Activated T-helper 1 cell treated with anti-CD3 and anti-CD28 coated beads, Interleukin-12 subunit alpha, Interleukin-12 subunit beta, Interleukin-2, Interleukin-4 antibody, amounts not matched to agents 30 ng/mL and 10 ng/mL and 1 ng/mL, durations not matched to agents 14 hours and 24 hours and 36 hours (primary cell): Measurements from ENCODE around the gene NPPA. TPM values are rescaled to one million over a fixed set of nuclear protein-coding genes. Genes with fewer than 3 reads are reported as not detected.

ENCODE experiments used
- DNase-seq: peaks from one replicate; pipeline ENCODE4 v3.0.0; 2021; ENCODE audit warnings: low spot score
- H3K27ac Mint-ChIP-seq: one replicate; pipeline ENCODE4 v1.8.0; 2021; ENCODE audit warnings: mild to moderate bottlenecking, mixed read lengths
- H3K27me3 Mint-ChIP-seq: one replicate; pipeline ENCODE4 v1.8.0; 2022; ENCODE audit warnings: mild to moderate bottlenecking, moderate library complexity, mixed read lengths; ENCODE audit not compliant: insufficient read depth
- H3K36me3 Mint-ChIP-seq: one replicate; pipeline ENCODE4 v1.8.0; 2021; ENCODE audit warnings: low read depth, mixed read lengths
- H3K4me1 Mint-ChIP-seq: one replicate; pipeline ENCODE4 v1.8.0; 2021; ENCODE audit warnings: low read depth, mixed read lengths
- H3K4me3 Mint-ChIP-seq: one replicate; pipeline ENCODE4 v1.8.0; 2021; ENCODE audit warnings: mild to moderate bottlenecking, moderate library complexity, mixed read lengths
- H3K9me3 Mint-ChIP-seq: one replicate; pipeline ENCODE4 v1.8.0; 2021; ENCODE audit warnings: mixed read lengths
- intact Hi-C: fragments of 100-400 bp; cut with micrococcal nuclease; formaldehyde crosslinking; loops from one replicate; pipeline ENCODE4 v1.15.1; 2024
- total RNA-seq: library from RNA; stranded (reverse); gene quantifications from 2 replicates; pipeline ENCODE4 v1.2.3, GENCODE V29; 2022

The NPPA gene
- total RNA-seq, 1 donor from 2014 or later, result not detected

- Mint-ChIP-seq H3K9me3 (no peaks in the 10 kb centered on the region), H3K4me1 (no peaks in the 10 kb centered on the region), H3K27ac (no peak overlapping the region), H3K27me3 (peaks cover 3% of the 10 kb centered on the region), H3K4me3 (no peak overlapping the region), H3K36me3 (no peaks in the 10 kb centered on the region)
- intact Hi-C loops, result no loop called here
- no peak for DNase-seq
These were observed 21.5 kb upstream of the NPPA start for GRCh38 chr1:11869104-11869503.

- Mint-ChIP-seq H3K4me1 (no peaks in the 10 kb centered on the region), H3K27ac (no peak overlapping the region), H3K27me3 (peaks cover 9% of the 10 kb centered on the region), H3K4me3 (no peak overlapping the region), H3K36me3 (no peaks in the 10 kb centered on the region), H3K9me3 (no peaks in the 10 kb centered on the region)
- no peak for DNase-seq
- intact Hi-C loops, result no loop called here
These were observed 20.9 kb upstream of the NPPA start for GRCh38 chr1:11868331-11868980.

- Mint-ChIP-seq H3K27me3 (peaks cover 34% of the 10 kb centered on the region), H3K4me1 (no peaks in the 10 kb centered on the region), H3K27ac (no peak overlapping the region), H3K9me3 (no peaks in the 10 kb centered on the region), H3K4me3 (no peak overlapping the region), H3K36me3 (no peaks in the 10 kb centered on the region)
- no peak for DNase-seq
- intact Hi-C loops, result no loop called here
These were observed 15.3 kb upstream of the NPPA start for GRCh38 chr1:11862890-11863289.

GRCh38 chr1:11860587-11860986, 13.0 kb upstream of the NPPA start:
- DNase-seq, result no peak
- Mint-ChIP-seq H3K4me1 (no peaks in the 10 kb centered on the region), H3K9me3 (no peaks in the 10 kb centered on the region), H3K4me3 (no peak overlapping the region), H3K27me3 (peaks cover 51% of the 10 kb centered on the region), H3K27ac (no peak overlapping the region), H3K36me3 (no peaks in the 10 kb centered on the region)
- intact Hi-C loops, result no loop called here

- H3K9me3 Mint-ChIP-seq, result no peaks in the 10 kb centered on the region
- H3K27me3 Mint-ChIP-seq, result peaks cover 51% of the 10 kb centered on the region
- H3K4me3 Mint-ChIP-seq, result no peak overlapping the region
- intact Hi-C loops, result no loop called here
- H3K36me3 Mint-ChIP-seq, result no peaks in the 10 kb centered on the region
- H3K4me1 Mint-ChIP-seq, result no peaks in the 10 kb centered on the region
- DNase-seq, result no peak
- no peak overlapping the region for H3K27ac Mint-ChIP-seq
These were observed 12.5 kb upstream of the NPPA start for GRCh38 chr1:11860083-11860482.

- Mint-ChIP-seq H3K9me3 (no peaks in the 10 kb centered on the region), H3K4me1 (no peaks in the 10 kb centered on the region), H3K36me3 (no peaks in the 10 kb centered on the region), H3K27me3 (peaks cover 48% of the 10 kb centered on the region), H3K27ac (no peak overlapping the region), H3K4me3 (no peak overlapping the region)
- intact Hi-C loops, result no loop called here
- DNase-seq, result peak; percentile 52
These were observed 11.6 kb upstream of the NPPA start for GRCh38 chr1:11858968-11859871.

- peaks cover 43% of the 10 kb centered on the region for H3K27me3 Mint-ChIP-seq
These were observed 11.0 kb upstream of the NPPA start, which contains the start of gene NPPB for GRCh38 chr1:11858613-11858967. Gene NPPB (minus strand): TSS chr1:11858945. CDS start chr1:11858833, 112 bp downstream.

GRCh38 chr1:11858158-11858557, 10.6 kb upstream of the NPPA start:
- Mint-ChIP-seq H3K27me3 (peaks cover 39% of the 10 kb centered on the region), H3K9me3 (no peaks in the 10 kb centered on the region), H3K36me3 (no peaks in the 10 kb centered on the region), H3K4me1 (no peaks in the 10 kb centered on the region), H3K27ac (no peak overlapping the region), H3K4me3 (no peak overlapping the region)
- no peak for DNase-seq
- intact Hi-C loops, result no loop called here

More at GRCh38 chr1:11858613-11858967, 11.0 kb upstream of the NPPA start, which contains the start of gene NPPB:
- Mint-ChIP-seq H3K9me3 (no peaks in the 10 kb centered on the region), H3K4me3 (no peak within 1 kb of the TSS), H3K27ac (no peak within 1 kb of the TSS), H3K36me3 (no peaks in the 10 kb centered on the region), H3K4me1 (no peaks in the 10 kb centered on the region)
- no peak for DNase-seq
- intact Hi-C loops, result no loop called here

- H3K4me3 Mint-ChIP-seq, result no peak overlapping the region
- no peaks in the 10 kb centered on the region for H3K9me3 Mint-ChIP-seq
- intact Hi-C loops, result no loop called here
- no peaks in the 10 kb centered on the region for H3K4me1 Mint-ChIP-seq
- H3K36me3 Mint-ChIP-seq, result no peaks in the 10 kb centered on the region
- peaks cover 37% of the 10 kb centered on the region for H3K27me3 Mint-ChIP-seq
- DNase-seq, result no peak
- no peak overlapping the region for H3K27ac Mint-ChIP-seq
These were observed 9.7 kb upstream of the NPPA start for GRCh38 chr1:11857164-11857851.

- Mint-ChIP-seq H3K4me1 (no peaks in the 10 kb centered on the region), H3K27ac (no peak overlapping the region), H3K27me3 (peaks cover 35% of the 10 kb centered on the region), H3K9me3 (no peaks in the 10 kb centered on the region), H3K4me3 (no peak overlapping the region), H3K36me3 (no peaks in the 10 kb centered on the region)
- intact Hi-C loops, result no loop called here
- DNase-seq, result no peak
These were observed 9.1 kb upstream of the NPPA start for GRCh38 chr1:11856698-11857097.

GRCh38 chr1:11855430-11855829, 7.8 kb upstream of the NPPA start:
- peaks cover 36% of the 10 kb centered on the region for H3K27me3 Mint-ChIP-seq

GRCh38 chr1:11854519-11854918, 6.9 kb upstream of the NPPA start:
- H3K9me3 Mint-ChIP-seq, result no peaks in the 10 kb centered on the region
- no peaks in the 10 kb centered on the region for H3K36me3 Mint-ChIP-seq
- no peak overlapping the region for H3K4me3 Mint-ChIP-seq
- H3K4me1 Mint-ChIP-seq, result no peaks in the 10 kb centered on the region
- intact Hi-C loops, result no loop called here
- no peak for DNase-seq
- peaks cover 29% of the 10 kb centered on the region for H3K27me3 Mint-ChIP-seq
- no peak overlapping the region for H3K27ac Mint-ChIP-seq

More at GRCh38 chr1:11855430-11855829, 7.8 kb upstream of the NPPA start:
- Mint-ChIP-seq H3K9me3 (no peaks in the 10 kb centered on the region), H3K36me3 (no peaks in the 10 kb centered on the region), H3K4me1 (no peaks in the 10 kb centered on the region), H3K27ac (no peak overlapping the region), H3K4me3 (no peak overlapping the region)
- intact Hi-C loops, result no loop called here
- no peak for DNase-seq

GRCh38 chr1:11851180-11851579, 3.6 kb upstream of the NPPA start:
- H3K4me1 Mint-ChIP-seq, result no peaks in the 10 kb centered on the region
- intact Hi-C loops, result no loop called here
- no peaks in the 10 kb centered on the region for H3K36me3 Mint-ChIP-seq
- H3K9me3 Mint-ChIP-seq, result no peaks in the 10 kb centered on the region
- no peak overlapping the region for H3K4me3 Mint-ChIP-seq
- peaks cover 8% of the 10 kb centered on the region for H3K27me3 Mint-ChIP-seq
- no peak for DNase-seq
- H3K27ac Mint-ChIP-seq, result no peak overlapping the region
